T-helper 1 cell treated with Interleukin-12 subunit alpha and Interleukin-12 subunit beta and Interleukin-4 antibody, amounts not matched to agents 30 ng/mL and 1 ng/mL, for 36 hours (primary cell): Measurements from ENCODE around the gene BBS12. TPM values are rescaled to one million over a fixed set of nuclear protein-coding genes. Genes with fewer than 3 reads are reported as not detected.

Experiments used
- intact Hi-C: fragments of 100-400 bp; cut with micrococcal nuclease; formaldehyde crosslinking; loops from one replicate; pipeline ENCODE4 v1.15.1; 2024
- total RNA-seq: library from RNA; stranded (reverse); gene quantifications from 2 replicates; pipeline ENCODE4 v1.2.3, GENCODE V29; 2022

The BBS12 gene
- total RNA-seq, 1 donor from 2014 or later = 2.7 TPM

DNA sequence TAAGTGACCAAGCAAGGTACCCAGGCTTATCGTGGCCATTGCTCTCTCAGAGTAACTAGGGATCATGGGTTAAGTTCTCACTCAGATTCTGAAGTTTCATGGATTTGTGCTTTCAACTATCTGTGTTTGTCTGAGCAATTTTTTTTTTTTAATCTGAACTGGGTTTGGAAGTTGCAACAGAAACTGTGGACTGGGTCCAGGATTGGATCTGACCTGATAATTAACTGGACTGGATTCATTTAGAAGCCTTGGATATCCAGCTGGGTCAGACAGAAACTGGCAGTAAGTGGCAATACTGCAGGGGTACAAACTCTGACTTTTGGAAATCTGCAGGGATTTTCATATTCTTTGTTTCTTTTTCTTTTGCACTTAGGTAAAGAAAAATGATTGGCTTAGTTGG, 55.4 kb downstream of the BBS12 start:
- intact Hi-C loops = loop anchor here (2.0 kb wide), 1 partner anchor 41 kb away; no protein-coding TSS in a partner anchor

DNA sequence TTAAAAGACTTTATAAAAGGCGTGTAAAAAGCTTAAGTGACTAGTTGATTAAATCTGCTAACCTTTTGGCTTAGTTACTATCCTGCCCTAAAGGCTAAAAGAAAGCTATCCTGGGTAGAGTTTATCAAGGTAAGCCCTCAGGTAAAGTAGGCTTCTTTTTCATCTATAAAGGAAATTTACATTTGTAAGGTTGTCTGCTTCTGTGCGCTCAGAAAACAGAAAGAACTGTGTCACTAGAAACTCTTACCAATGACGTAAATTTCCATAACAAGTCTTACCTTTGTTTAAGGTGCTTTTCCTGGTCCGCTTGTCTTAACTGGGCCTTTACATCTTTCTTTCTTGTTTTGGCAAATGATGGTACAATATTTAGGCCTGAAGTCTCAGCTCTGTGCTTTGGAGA, 56.4 kb downstream of the BBS12 start:
- intact Hi-C loops = no loop called here

DNA sequence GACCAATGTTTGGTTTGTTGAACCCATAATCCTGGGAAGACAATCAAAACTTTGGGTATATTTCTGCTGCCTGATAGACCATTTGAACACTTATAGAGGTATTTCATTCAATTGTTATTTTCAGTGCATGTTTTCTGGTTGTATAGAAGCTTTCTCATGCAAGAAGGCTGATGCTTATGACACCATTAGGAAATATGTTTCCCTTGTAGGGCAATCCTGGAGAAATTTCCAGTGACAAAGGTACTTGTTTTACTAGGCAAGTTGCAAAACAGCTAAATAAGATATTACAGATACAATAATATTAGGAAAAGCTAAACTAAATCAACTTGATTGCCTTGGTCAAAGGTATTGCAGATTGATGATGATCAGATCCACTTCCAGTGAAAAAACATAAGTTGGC, 61.3 kb downstream of the BBS12 start:
- intact Hi-C loops = no loop called here

Other genes with a start within 250 kb of the BBS12 start
- gene IL21, start 111.6 kb upstream of the BBS12 start, total RNA-seq = 29.8 and 30.1 TPM in 2 replicates
- gene FGF2, start 94.1 kb downstream of the BBS12 start, total RNA-seq = 0.96 and 1.4 TPM in 2 replicates
- gene NUDT6, start 189.9 kb downstream of the BBS12 start, total RNA-seq = 7.8 and 8.3 TPM in 2 replicates